Adipocyte (in vitro differentiated cells): ENCODE measurements around the gene DYNC1LI2.
"Not testable (repeated sequence)": the region's sequence is repeated elsewhere in the genome, so short reads cannot be mapped to it uniquely, and the experiment has no call there.

Source experiments
- DNase-seq: peaks from one replicate; pipeline ENCODE4 v3.0.0-alpha.2; 2015; ENCODE audit warnings: low read depth
- H3K27me3 ChIP-seq: replicated peaks from 2 replicates; pipeline ENCODE4 v1.7.0; 2013; ENCODE audit warnings: mild to moderate bottlenecking, low read length, moderate library complexity; ENCODE audit not compliant: control insufficient read depth, insufficient read depth
- H3K36me3 ChIP-seq: 2 replicates; pipeline ENCODE4 v1.7.0; 2013; ENCODE audit warnings: low read length, mild to moderate bottlenecking, moderate library complexity; ENCODE audit not compliant: control insufficient read depth, insufficient read depth, severe bottlenecking
- H3K4me1 ChIP-seq: 2 replicates; pipeline ENCODE4 v1.7.0; 2013; ENCODE audit warnings: mild to moderate bottlenecking, low read length, moderate library complexity; ENCODE audit not compliant: control insufficient read depth, insufficient read depth
- H3K4me3 ChIP-seq: 2 replicates; pipeline ENCODE4 v1.7.0; 2013; ENCODE audit warnings: mild to moderate bottlenecking, low read length, moderate library complexity
- H3K9ac ChIP-seq: 2 replicates; pipeline ENCODE4 v1.7.0; 2013; ENCODE audit warnings: mild to moderate bottlenecking, low read length, moderate library complexity
- H3K9me3 ChIP-seq: 2 replicates; pipeline ENCODE4 v1.7.0; 2013; ENCODE audit warnings: mild to moderate bottlenecking, low read length, moderate library complexity; ENCODE audit not compliant: control insufficient read depth

Gene DYNC1LI2

GRCh38 chr16:66695935-66696668 is 55.3 kb downstream of the DYNC1LI2 start:
- no peak for DNase-seq
- H3K9ac ChIP-seq: peak overlapping the region; percentile 87

DNA sequence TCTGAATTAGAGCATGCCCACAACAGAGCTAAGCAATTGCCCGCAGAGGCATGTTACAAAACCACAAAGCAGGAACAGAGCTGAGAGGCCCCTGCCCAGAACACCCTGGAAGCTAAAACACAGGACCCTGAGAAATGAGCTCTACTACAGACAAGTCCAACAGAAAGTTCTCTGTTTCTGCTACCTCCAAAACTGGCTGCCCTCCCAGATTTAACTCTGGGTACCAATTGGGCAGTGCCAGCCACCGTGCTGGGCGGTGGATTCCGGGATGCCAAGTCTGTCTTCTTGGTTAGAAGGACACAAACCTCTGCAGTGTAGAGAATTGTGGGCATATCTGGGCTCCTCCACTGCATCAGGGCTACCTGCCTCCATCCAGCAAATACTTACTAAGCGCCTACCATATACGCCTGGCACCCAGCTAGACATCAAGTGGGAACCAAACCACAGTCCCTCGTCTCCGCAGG is 55.9 kb downstream of the DYNC1LI2 start:
- Histone ChIP-seq H3K4me1 (peaks cover 10% of the 10 kb centered on the region), H3K27me3 (no peaks in the 10 kb centered on the region), H3K9ac (peak overlapping the region; percentile 87), H3K9me3 (no peaks in the 10 kb centered on the region), H3K4me3 (peak overlapping the region; percentile 83), H3K36me3 (no peaks in the 10 kb centered on the region)
- peak; percentile 28 for DNase-seq

More at GRCh38 chr16:66695935-66696668, 55.3 kb downstream of the DYNC1LI2 start:
- Histone ChIP-seq H3K9me3 (no peaks in the 10 kb centered on the region), H3K36me3 (no peaks in the 10 kb centered on the region), H3K4me1 (peaks cover 10% of the 10 kb centered on the region), H3K27me3 (no peaks in the 10 kb centered on the region), H3K4me3 (peak overlapping the region; percentile 83)

DNA sequence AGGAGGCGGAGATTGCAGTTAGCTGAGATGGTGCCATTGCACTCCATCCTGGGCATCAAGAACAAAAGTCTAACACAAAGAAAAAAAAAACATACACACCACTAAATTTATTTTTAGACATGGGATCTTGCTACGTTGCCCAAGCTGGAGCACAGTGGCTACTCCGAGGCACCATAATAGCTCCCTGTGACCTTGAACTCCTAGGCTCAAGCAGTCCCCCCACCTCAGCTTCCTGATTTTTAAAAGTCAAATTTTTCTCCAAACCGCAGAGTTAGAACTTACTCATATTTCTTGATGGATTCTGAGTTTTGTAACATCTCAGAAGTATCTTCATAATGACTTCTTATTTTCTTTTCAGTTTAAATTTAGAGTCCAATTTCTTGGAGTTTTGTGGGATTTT is 58.3 kb downstream of the DYNC1LI2 start:
- no peak for DNase-seq
- Histone ChIP-seq H3K36me3 (no peaks in the 10 kb centered on the region), H3K4me3 (no peak overlapping the region), H3K4me1 (peaks cover 10% of the 10 kb centered on the region), H3K27me3 (no peaks in the 10 kb centered on the region), H3K9me3 (no peaks in the 10 kb centered on the region), H3K9ac (no peak overlapping the region)

DNA sequence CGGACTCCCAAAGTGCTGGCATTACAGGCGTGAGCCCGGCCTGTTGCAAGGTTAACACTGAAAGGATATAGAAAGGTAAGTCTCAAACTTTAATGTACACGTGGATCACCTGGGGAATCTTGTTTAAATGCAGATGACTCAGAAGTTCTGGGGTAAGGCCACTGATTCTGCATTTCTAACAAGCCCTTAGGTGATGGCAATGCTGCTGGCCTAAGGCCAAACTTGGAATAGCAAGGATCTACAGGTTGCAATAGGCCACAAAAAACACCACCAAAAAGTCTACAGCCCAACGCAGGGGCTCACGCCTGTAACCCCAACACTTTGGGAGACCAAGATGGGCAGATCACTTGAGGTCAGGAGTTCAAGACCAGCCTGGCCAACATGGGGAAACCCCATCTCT is 59.1 kb downstream of the DYNC1LI2 start:
- H3K27me3 ChIP-seq: no peaks in the 10 kb centered on the region
- H3K4me1 ChIP-seq: peaks cover 10% of the 10 kb centered on the region
- H3K4me3 ChIP-seq: no peak overlapping the region
- no peaks in the 10 kb centered on the region for H3K9me3 ChIP-seq
- DNase-seq: no peak
- no peak overlapping the region for H3K9ac ChIP-seq
- H3K36me3 ChIP-seq: no peaks in the 10 kb centered on the region

DNA sequence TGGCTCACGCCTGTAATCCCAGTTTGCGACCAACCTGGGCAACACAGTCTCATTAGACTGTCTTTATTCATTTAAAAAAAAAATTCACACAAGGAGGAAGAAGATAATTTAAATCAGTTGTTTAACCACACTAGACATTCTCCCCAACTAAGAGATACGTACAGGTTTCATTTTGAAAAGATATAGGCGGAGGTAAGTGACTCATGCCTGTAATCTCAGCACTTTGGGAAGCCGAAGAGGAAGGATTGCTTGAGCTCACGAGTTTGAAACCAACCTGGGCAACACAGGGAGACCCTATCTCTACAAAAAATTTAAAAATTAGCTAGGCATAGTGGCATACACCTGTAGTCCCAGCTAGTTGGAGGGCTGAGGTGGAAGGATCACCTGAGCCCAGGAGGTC is 60.2 kb downstream of the DYNC1LI2 start:
- no peaks in the 10 kb centered on the region for H3K27me3 ChIP-seq
- DNase-seq: no peak

GRCh38 chr16:66690106-66690847 is 61.1 kb downstream of the DYNC1LI2 start:
- Histone ChIP-seq H3K36me3 (no peaks in the 10 kb centered on the region), H3K4me1 (peaks cover 6% of the 10 kb centered on the region), H3K9ac (no peak overlapping the region), H3K27me3 (no peaks in the 10 kb centered on the region), H3K4me3 (no peak overlapping the region), H3K9me3 (no peaks in the 10 kb centered on the region)
- DNase-seq: no peak

More for the DNA sequence above, 60.2 kb downstream of the DYNC1LI2 start:
- Histone ChIP-seq H3K9me3 (no peaks in the 10 kb centered on the region), H3K36me3 (no peaks in the 10 kb centered on the region), H3K4me3 (no peak overlapping the region), H3K4me1 (peaks cover 14% of the 10 kb centered on the region), H3K9ac (no peak overlapping the region)

DNA sequence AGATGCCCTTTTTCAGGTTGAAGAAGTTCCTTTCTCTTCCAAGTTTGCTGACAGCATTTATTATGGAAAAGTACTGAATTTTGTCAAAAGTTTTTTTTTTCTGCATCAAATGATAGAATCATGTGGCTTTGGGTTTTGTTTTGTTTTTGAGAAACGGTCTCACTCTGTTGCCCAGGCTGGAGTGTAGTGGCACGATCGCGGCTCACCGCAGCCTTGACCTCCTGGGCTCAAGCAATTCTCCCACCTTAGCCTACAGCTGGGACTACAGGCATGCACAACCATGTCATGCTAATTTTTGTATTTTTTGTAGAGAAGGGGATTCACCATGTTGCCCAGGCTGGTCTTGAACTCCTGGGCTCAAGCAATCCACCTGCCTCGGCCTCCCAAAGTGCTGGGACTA is 62.1 kb downstream of the DYNC1LI2 start:
- Histone ChIP-seq H3K9me3 (no peaks in the 10 kb centered on the region), H3K4me3 (no peak overlapping the region), H3K4me1 (peaks cover 4% of the 10 kb centered on the region), H3K9ac (no peak overlapping the region), H3K27me3 (no peaks in the 10 kb centered on the region), H3K36me3 (no peaks in the 10 kb centered on the region)
- DNase-seq: no peak

- no peak for DNase-seq
- peaks cover 4% of the 10 kb centered on the region for H3K4me1 ChIP-seq
- no peaks in the 10 kb centered on the region for H3K27me3 ChIP-seq
- no peaks in the 10 kb centered on the region for H3K9me3 ChIP-seq
- no peak overlapping the region for H3K9ac ChIP-seq
- no peak overlapping the region for H3K4me3 ChIP-seq
- no peaks in the 10 kb centered on the region for H3K36me3 ChIP-seq
Measured at GRCh38 chr16:66687906-66688625, 63.3 kb downstream of the DYNC1LI2 start.

DNA sequence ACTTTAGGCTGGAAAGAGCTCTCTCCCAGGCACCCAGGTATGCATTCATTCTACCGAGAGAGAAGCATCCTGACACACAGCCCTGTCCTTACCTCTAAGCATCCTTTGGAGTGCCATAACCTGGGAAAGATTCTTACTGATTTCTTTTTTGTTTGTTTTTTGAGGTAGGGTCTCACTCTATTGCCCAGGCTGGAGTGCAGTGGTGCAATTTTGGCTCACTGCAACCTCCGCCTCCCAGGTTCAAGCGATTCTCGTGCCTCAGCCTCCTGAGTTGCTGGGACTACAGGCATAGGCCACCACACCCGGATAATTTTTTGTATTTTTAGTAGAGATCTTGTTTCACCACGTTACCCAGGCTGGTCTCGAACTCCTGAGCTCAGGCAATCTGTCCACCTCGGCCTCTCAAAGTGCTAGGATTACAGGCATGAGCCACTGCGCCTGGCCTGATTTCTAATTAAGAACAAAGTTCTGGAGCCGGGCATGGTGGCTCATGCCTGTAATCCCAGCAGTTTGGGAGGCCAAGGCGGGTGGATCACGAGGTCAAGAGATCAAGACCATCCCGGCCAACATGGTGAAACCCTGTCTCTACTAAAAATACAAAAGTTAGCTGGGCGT is 65.8 kb downstream of the DYNC1LI2 start:
- not testable (repeated sequence) for H3K9me3 ChIP-seq, H3K27me3 ChIP-seq, DNase-seq, H3K4me3 ChIP-seq, H3K36me3 ChIP-seq, H3K9ac ChIP-seq
- H3K4me1 ChIP-seq: peaks cover 12% of the 10 kb centered on the region

- Histone ChIP-seq H3K9ac (no peak overlapping the region), H3K4me1 (peaks cover 19% of the 10 kb centered on the region), H3K36me3 (no peaks in the 10 kb centered on the region), H3K4me3 (no peak overlapping the region), H3K9me3 (no peaks in the 10 kb centered on the region), H3K27me3 (no peaks in the 10 kb centered on the region)
- peak; percentile 57 for DNase-seq
Measured at GRCh38 chr16:66682271-66682670, 69.1 kb downstream of the DYNC1LI2 start.

DNA sequence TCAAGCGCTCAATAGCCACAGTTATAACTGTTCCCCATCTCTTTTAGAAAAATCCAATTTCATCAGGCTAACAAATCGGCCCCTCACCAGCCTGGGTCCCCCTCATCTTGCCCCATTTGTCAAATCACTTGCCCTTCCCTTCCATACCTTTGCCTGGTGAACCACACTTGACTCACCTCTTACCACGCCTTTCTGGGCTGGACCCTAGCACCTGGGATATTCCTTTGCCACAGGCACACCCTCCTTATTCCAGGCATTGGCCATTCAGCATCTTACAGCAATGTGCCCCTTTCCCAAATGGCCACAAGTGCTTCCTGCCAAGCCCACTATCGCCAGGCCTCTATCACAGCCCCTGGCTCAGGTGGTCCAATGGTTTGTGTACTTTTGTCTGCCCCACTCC is 69.7 kb downstream of the DYNC1LI2 start:
- H3K9me3 ChIP-seq: no peaks in the 10 kb centered on the region
- no peak overlapping the region for H3K4me3 ChIP-seq
- DNase-seq: no peak
- H3K9ac ChIP-seq: no peak overlapping the region
- H3K27me3 ChIP-seq: no peaks in the 10 kb centered on the region
- H3K4me1 ChIP-seq: peaks cover 17% of the 10 kb centered on the region
- no peaks in the 10 kb centered on the region for H3K36me3 ChIP-seq
